ENCODE results near the gene ING4. TPM values are rescaled to one million over a fixed set of nuclear protein-coding genes. Genes with fewer than 3 reads are reported as not detected.

The ING4 gene
- total and polyA plus RNA-seq, 4 donors = 13.9 to 18.1 (median 15.2) TPM

GRCh38 chr12:6644903-6645302 lies 18.0 kb downstream of the ING4 start:
- peak in 1 of 2 donors; percentile 25 for TF ChIP-seq RAD21 (IDR thresholded peaks at IDR 0.05)
- TF ChIP-seq YY1 (IDR thresholded peaks at IDR 0.05) = no peak
- no peak for TF ChIP-seq ZBTB33 (IDR thresholded peaks at IDR 0.05)
- TF ChIP-seq ATF3 (IDR thresholded peaks at IDR 0.05) = no peak
- Histone ChIP-seq H3K36me3 (ENCODE audit: control insufficient read depth in 4 of 4, insufficient read depth in 3 of 4, low read depth in 1 of 4, low read length in 3 of 4) (peaks cover 0 to 9% (median 0%) of the 10 kb centered on the region in 4 donors), H3K27me3 (ENCODE audit: control insufficient read depth in 4 of 4, insufficient read depth in 4 of 4, low read length in 3 of 4) (no peaks in the 10 kb centered on the region), H3K9me3 (ENCODE audit: control insufficient read depth in 4 of 4, low read length in 3 of 4) (peaks cover 6 to 22% (median 9%) of the 10 kb centered on the region in 4 donors), H3K4me1 (ENCODE audit: control insufficient read depth in 4 of 4, insufficient read depth in 4 of 4, low read length in 3 of 4) (peaks cover 0 to 4% (median 0%) of the 10 kb centered on the region in 4 donors), H3K27ac (ENCODE audit: low read depth in 1 of 2, low read length in 2 of 2) (no peak overlapping the region), H3K4me3 (ENCODE audit: low read depth in 1 of 3, low read length in 3 of 3) (no peak overlapping the region), H3K9ac (ENCODE audit: low read depth in 1 of 2, low read length in 2 of 2) (no peak overlapping the region)
- DNase-seq (ENCODE audit: low spot score) = no peak
- 56% methylated on average over 5 of the region's 5 CpGs for WGBS

GRCh38 chr12:6644257-6644596 lies 18.7 kb downstream of the ING4 start:
- H3K4me3 ChIP-seq (ENCODE audit: low read depth in 1 of 3, low read length in 3 of 3) = no peak overlapping the region
- H3K9ac ChIP-seq (ENCODE audit: low read depth in 1 of 2, low read length in 2 of 2) = no peak overlapping the region
- H3K27me3 ChIP-seq (ENCODE audit: control insufficient read depth in 4 of 4, insufficient read depth in 4 of 4, low read length in 3 of 4) = no peaks in the 10 kb centered on the region
- H3K4me1 ChIP-seq (ENCODE audit: control insufficient read depth in 4 of 4, insufficient read depth in 4 of 4, low read length in 3 of 4) = peaks cover 0 to 4% (median 0%) of the 10 kb centered on the region in 4 donors
- TF ChIP-seq HNF4G (IDR thresholded peaks at IDR 0.05) (no peak), RAD21 (IDR thresholded peaks at IDR 0.05) (no peak), FOXA1 (IDR thresholded peaks at IDR 0.05) (no peak), FOXA2 (IDR thresholded peaks at IDR 0.05) (no peak), NR2F2 (IDR thresholded peaks at IDR 0.05) (no peak), GABPA (IDR thresholded peaks at IDR 0.05 in 1 of 2, conservative IDR thresholded peaks at IDR 0.05 in 1 of 2) (no peak), YY1 (IDR thresholded peaks at IDR 0.05) (no peak), TAF1 (conservative IDR thresholded peaks at IDR 0.05) (no peak), HNF4A (conservative IDR thresholded peaks at IDR 0.05) (no peak), JUND (IDR thresholded peaks at IDR 0.05) (no peak), ZBTB33 (IDR thresholded peaks at IDR 0.05) (no peak), SP1 (IDR thresholded peaks at IDR 0.05) (no peak), EGR1 (IDR thresholded peaks at IDR 0.05; ENCODE audit: low read depth in 2 of 2) (no peak), ATF3 (IDR thresholded peaks at IDR 0.05) (no peak), MAX (IDR thresholded peaks at IDR 0.05) (no peak)
- TF ChIP-seq, protein P1, sequence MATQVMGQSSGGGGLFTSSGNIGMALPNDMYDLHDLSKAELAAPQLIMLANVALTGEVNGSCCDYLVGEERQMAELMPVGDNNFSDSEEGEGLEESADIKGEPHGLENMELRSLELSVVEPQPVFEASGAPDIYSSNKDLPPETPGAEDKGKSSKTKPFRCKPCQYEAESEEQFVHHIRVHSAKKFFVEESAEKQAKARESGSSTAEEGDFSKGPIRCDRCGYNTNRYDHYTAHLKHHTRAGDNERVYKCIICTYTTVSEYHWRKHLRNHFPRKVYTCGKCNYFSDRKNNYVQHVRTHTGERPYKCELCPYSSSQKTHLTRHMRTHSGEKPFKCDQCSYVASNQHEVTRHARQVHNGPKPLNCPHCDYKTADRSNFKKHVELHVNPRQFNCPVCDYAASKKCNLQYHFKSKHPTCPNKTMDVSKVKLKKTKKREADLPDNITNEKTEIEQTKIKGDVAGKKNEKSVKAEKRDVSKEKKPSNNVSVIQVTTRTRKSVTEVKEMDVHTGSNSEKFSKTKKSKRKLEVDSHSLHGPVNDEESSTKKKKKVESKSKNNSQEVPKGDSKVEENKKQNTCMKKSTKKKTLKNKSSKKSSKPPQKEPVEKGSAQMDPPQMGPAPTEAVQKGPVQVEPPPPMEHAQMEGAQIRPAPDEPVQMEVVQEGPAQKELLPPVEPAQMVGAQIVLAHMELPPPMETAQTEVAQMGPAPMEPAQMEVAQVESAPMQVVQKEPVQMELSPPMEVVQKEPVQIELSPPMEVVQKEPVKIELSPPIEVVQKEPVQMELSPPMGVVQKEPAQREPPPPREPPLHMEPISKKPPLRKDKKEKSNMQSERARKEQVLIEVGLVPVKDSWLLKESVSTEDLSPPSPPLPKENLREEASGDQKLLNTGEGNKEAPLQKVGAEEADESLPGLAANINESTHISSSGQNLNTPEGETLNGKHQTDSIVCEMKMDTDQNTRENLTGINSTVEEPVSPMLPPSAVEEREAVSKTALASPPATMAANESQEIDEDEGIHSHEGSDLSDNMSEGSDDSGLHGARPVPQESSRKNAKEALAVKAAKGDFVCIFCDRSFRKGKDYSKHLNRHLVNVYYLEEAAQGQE (IDR thresholded peaks at IDR 0.05) = no peak
- H3K9me3 ChIP-seq (ENCODE audit: control insufficient read depth in 4 of 4, low read length in 3 of 4) = peaks cover 6 to 22% (median 9%) of the 10 kb centered on the region in 4 donors
- 66% methylated on average over 6 of the region's 6 CpGs for WGBS
- peaks cover 0 to 9% (median 0%) of the 10 kb centered on the region in 4 donors for H3K36me3 ChIP-seq (ENCODE audit: control insufficient read depth in 4 of 4, insufficient read depth in 3 of 4, low read depth in 1 of 4, low read length in 3 of 4)
- H3K27ac ChIP-seq (ENCODE audit: low read depth in 1 of 2, low read length in 2 of 2) = peak overlapping the region; percentile 3 to 58
- DNase-seq (ENCODE audit: low spot score) = no peak

Measured in liver (tissue), 9 donors.